ENCODE measurements around the gene ZSWIM9.
"Not testable (repeated sequence)": the region's sequence is repeated elsewhere in the genome, so short reads cannot be mapped to it uniquely, and the experiment has no call there.

The ZSWIM9 gene

GRCh38 chr19:48176226-48176625 is 5.7 kb downstream of the ZSWIM9 start:
- DNase-seq, result no peak

DNA sequence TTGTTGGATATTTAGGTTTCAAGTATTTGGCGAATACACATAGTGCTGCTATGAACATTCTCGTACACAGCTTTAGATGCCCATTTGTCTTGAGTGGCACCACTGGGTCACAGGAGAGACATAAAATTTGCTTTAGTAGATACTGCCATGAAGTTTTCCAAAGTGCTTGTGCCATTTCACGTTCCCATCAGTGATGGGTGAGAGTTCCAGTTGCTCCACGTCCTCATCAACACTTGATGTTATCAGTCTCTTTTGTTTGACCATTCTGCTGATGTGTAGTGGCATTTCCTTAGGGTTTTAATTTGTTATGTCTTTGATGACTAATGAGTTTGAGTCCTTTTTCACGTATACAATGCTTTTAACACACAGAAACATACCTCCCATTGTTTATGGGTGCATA is 11.0 kb downstream of the ZSWIM9 start:
- DNase-seq, result no peak

DNA sequence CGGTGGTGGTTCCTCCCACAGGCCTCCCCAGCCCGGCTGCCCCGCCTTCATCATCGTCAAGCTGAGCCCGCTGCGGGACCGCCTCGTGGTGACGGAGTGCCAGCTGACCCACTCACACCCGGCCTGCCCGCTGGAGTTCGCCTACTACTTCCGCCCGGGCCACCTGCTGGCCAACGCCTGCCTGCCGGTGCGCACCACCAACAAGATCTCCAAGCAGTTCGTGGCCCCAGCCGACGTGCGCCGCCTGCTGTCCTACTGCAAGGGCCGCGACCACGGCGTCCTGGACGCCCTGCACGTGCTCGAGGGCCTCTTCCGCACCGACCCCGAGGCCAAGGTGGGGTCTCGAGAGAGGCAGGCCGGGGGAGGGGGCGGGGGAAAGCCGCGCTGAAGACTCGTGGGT is 12.0 kb downstream of the ZSWIM9 start:
- DNase-seq, result no peak

DNA sequence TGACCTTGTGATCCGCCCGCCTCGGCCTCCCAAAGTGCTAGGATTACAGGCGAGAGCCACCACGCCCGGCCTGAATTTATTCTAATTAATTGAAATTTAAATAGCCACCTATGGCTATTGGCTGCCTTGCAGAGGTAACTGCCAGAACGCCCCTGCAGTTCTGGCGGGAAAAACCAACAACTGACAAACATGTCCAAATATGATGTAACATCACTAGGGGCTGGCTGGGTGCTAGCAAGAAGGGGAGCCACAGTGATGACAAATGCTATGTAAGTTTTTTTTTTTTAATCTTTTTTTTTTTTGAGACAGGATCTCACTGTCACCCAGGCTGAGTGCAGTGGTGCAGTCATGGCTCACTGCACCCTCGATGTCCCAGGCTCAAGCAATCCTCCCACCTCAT is 12.9 kb downstream of the ZSWIM9 start:
- DNase-seq, result no peak

DNA sequence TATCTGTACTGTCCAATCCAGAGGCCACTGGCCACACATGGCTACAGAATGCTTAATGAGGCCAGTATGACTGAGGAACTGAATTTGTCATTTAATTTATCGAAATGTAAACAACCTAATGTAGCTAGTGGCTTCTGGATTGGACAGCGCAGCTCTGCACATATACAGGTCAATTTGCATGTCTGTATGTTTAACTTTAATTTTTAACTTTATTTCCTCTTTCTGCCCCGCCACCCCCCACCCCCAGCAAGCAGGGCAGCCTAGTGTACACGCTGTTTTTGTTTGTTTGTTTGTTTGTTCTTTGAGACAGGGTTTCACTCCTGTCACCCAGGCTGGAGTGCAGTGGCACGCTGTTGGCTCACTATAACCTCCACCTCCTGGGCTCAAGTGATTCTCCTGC is 15.5 kb downstream of the ZSWIM9 start:
- DNase-seq, result no peak

GRCh38 chr19:48186541-48186991 is 16.1 kb downstream of the ZSWIM9 start:
- no peak for DNase-seq

- peak; percentile 69 for DNase-seq
Observed at GRCh38 chr19:48190288-48190884, 19.9 kb downstream of the ZSWIM9 start.

DNA sequence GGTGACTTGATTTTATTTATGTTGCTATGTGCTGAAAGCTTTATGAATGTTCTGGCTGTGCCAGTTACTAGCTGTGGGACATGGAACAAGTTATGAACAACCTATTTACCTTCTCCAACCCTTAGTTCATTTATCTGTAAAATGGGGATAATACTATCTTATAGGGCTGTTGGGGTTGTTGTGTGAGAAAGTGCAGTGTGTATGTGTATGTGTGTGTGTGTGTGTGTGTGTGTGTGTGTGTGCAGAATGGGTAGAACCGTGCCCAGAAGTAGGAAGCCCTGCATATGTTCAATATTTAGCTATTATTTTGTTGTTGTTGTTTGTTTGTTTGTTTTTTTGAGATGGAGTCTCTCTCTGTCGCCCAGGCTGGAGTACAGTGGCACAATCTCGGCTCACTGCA is 20.4 kb downstream of the ZSWIM9 start:
- DNase-seq, result no peak

DNA sequence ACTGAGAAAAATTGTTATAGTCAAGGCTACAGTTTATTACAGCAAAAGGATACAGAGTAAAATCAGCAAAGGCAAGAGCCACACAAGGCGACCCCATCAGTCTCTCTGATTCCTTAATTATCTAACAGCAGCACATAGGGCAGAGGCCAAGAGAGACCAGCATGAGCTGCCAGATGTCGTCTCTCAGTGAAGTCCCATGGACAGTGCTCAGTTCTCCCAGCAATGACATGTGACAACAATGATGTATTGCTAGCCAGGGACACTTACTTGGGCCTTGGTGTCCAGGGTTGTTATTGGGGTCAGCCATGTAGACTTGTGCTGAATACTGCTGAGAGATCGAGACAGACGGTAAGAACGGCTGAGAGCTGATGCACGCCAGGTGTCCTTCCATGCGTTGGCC is 22.3 kb downstream of the ZSWIM9 start:
- DNase-seq, result no peak

DNA sequence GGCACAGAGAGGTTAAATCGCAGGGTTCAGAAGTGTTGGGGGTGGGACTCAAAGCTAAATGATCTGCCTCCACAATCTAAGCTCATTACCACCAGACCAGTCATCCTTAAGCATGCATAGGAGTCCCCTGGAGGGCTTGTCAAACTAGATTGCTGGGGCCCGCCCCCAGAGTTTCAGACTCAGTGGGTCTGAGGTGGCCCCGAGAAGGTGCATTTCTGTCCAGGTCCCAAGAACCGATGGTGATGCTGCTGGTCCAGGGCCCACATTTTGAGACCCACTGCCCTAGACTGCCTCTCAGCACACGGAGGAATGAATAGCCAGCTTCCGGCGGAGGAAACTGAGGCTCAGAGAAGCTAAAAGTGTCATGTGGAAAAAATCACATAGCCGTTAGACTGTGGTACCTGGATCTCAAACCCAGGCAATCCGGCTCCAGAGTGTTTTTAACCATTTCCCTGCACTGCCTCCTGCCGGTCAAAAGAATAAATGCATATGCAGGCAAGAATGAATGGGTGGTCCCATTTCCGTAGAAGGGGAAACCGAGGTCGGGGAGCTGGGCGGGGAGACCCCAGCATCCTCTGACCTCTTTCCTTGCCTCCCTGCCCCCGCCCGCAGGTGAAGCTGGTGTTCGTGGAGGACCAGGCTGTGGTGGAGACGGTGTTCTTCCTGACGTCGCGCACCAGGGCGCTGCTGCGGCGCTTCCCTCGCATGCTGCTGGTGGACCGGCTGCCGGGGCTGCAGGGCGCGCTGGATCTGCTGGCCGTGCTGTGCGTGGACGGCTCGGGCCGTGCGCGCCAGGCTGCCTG is 23.8 kb downstream of the ZSWIM9 start:
- no peak for DNase-seq

DNA sequence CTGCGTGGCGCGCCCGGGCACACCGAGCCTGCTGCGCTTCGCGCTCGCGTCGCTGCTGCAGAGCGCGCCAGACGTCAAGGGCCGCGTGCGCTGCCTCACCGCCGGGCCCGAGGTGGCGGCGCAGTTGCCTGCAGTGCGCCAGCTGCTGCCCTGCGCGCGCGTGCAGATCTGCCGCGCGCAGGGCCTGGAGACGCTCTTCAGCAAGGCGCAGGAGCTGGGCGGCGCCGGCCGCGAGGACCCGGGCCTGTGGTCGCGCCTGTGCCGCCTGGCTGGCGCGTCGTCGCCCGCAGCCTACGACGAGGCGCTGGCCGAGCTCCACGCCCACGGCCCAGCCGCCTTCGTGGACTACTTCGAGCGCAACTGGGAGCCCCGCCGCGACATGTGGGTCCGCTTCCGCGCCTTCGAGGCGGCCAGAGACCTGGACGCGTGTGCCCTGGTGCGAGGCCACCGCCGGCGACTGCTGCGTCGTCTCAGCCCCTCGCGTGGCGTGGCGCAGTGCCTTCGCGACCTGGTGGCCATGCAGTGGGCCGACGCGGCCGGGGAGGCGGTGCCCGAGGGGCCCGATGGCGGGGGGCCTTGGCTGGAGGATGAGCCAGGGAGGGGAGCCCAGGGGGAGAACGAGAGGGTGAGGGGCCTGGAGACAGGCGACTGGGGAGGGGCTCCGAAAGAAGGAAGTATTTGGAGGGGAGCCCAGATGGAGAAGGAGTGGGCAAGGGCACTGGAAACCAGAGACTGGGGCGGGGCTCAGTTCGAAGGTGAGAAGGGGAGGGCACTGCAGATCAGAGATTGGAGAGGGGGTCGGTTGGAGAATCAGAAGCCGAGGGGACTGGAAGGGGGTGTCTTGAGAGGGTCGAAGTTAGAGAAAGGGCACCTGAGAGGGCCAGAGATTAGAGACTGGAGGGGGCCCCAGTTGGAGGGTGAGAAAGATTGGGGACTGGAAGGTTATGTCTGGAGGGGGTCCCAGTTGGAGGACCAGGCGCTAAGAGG is 24.7 kb downstream of the ZSWIM9 start:
- DNase-seq, result no peak

- no peak for DNase-seq
Observed at GRCh38 chr19:48196321-48196763, 25.9 kb downstream of the ZSWIM9 start.

DNA sequence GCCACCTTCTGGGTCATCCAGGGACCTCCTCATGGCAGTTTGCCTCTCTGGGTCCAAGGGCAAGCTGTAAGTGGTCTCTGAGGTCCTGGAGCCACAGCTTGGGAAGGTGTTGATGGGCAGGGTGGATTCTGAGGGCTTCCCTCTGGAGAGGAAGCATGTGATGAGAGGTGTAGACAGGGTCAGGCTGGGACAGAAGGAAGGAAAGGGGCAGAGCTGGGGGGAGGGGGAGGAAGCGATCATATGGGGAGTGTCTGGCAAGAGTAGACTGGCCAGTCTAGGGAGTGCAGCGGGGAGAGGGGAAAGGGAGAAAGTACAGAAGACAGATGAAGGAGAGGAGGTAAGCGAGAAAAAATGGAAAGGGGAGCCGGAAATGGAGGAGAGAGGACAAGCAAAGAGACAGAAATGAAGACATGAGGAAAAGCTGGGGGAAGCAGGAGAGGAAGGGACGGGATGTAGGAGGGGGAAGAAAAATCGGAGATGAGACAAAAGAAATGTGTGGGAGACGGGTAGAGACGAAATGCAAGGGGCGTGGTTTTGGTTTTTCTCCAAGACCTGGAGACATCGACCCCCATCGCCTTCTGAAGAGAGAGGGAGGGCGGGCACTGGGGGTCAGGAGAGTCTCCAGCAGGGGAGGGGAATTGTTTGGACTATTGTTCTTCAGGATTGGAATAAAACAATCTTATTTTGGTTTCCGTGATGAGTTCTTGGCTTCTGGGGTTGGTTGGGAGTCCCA is 26.6 kb downstream of the ZSWIM9 start:
- DNase-seq, result no peak

DNA sequence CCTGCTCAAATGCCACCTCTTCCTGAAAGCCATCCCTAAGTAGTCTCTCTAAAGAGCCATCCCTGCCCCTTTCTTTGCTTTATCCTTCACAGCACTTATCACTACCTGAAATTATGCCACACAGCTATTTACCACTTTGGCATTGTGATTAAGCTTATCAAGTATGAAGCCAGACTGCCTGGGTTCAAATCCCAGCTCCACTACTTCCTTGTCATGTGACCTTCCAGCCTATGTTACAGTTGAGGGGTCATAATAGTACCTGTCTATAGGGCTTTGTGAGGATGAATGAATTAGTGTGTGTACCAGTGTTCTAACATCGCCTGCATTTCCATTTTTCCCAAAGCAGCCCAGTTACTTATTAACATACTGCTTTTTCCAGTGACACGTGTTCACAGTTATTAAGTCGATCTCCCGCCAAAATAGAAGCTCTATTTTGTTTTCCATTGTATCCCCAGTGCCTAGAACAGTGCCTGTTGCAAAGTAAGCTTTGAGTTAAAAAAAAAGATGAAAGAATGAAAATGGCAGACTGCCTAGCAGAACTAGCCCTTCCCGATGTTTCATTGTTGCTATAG is 32.8 kb downstream of the ZSWIM9 start:
- DNase-seq, result no peak

GRCh38 chr19:48203794-48204628 is 33.5 kb downstream of the ZSWIM9 start:
- peak; percentile 97 for DNase-seq

DNA sequence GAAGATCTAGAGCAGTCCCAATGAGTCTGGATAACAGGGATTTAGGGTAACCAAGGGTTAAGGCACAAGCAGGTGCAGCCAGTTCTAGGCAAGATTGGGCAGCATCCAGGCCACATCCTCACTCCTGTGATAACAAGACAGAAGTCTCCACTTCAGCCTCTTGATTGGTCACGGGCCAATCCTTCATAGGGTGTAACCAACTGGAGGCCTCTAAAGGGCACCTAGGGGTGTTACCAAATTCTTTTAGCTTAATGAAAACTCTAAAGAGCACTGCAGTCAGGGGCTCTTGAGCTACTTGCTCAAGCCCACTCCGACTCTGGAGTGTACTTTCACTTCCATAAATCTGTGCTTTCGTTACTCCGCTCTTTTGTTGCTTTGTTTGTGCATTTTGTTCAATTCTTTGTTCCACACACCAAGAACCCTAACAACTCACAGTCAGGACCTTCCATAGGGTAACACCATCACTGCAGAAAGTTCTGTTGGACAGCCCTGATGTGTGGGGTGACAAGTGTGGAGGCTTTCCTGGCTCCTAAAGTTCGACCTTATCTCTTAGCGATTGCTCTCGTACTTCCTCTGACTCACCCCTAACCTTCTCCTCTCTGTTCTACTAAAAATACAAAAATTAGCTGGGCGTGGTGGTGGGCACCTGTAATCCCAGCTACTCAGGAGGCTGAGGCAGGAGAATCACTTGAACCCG is 36.1 kb downstream of the ZSWIM9 start:
- no peak for DNase-seq

- DNase-seq, result no peak
Observed at GRCh38 chr19:48210005-48210404, 39.5 kb downstream of the ZSWIM9 start.

GRCh38 chr19:48213959-48214358 is 43.5 kb downstream of the ZSWIM9 start:
- DNase-seq, result no peak

GRCh38 chr19:48216933-48217332 is 46.5 kb downstream of the ZSWIM9 start:
- DNase-seq, result no peak

- DNase-seq, result no peak
Observed at GRCh38 chr19:48218997-48219396, 48.5 kb downstream of the ZSWIM9 start.

GRCh38 chr19:48220784-48221183 is 50.3 kb downstream of the ZSWIM9 start:
- not testable (repeated sequence) for DNase-seq
